Caco-2 (cell line): ENCODE results near the gene GARIN6. TPM values are rescaled to one million over a fixed set of nuclear protein-coding genes. Genes with fewer than 3 reads are reported as not detected.

Experiments used
- Bru-seq: library from RNA; stranded (reverse); fragments of 400-500 nt; gene quantifications from one replicate; lab custom pipeline; 2021; lab: Mats Ljungman, UMichigan
- BruChase-seq, 2 experiments: library from RNA; stranded (reverse); fragments of 400-500 nt; gene quantifications; one replicate each; lab custom pipeline; 2021; lab: Mats Ljungman, UMichigan
- BruUV-seq: library from RNA; stranded (reverse); fragments of 400-500 nt; replicated peaks from 2 replicates; lab custom pipeline; 2021; lab: Mats Ljungman, UMichigan
- CTCF ChIA-PET: fragments of 300-600 bp; sonication (Branson Sonifier 250); formaldehyde crosslinking; loops from one replicate; lab custom pipeline; 2022; ENCODE audit warnings: antibody characterized with exemption; lab: Charles Lee
- POLR2A ChIA-PET: fragments of 300-600 bp; sonication (Branson Sonifier 250); formaldehyde crosslinking; loops from one replicate; lab custom pipeline; 2022; ENCODE audit warnings: antibody characterized with exemption; lab: Charles Lee
- DNase-seq, 2 experiments: peaks; one replicate each; pipeline versions ENCODE4 v3.0.0 to v3.0.0-alpha.2; 2020 to 2022
- H3K27me3 ChIP-seq: replicated peaks from 2 replicates; pipeline ENCODE4 v1.6.0; 2011; ENCODE audit warnings: low read length; ENCODE audit not compliant: control insufficient read depth, insufficient read depth
- H3K36me3 ChIP-seq: 2 replicates; pipeline ENCODE4 v1.5.1; 2011; ENCODE audit warnings: low read length; ENCODE audit not compliant: control insufficient read depth, insufficient read depth
- H3K4me1 ChIP-seq: fragments of 250-450 bp; sonication (Bioruptor Pico); 2 replicates; pipeline ENCODE4 v1.5.1; 2020; ENCODE audit warnings: mild to moderate bottlenecking
- H3K4me3 ChIP-seq: 2 replicates; pipeline ENCODE4 v1.5.1; 2011; ENCODE audit warnings: low read depth, mild to moderate bottlenecking, control low read depth, low read length
- H3K9me3 ChIP-seq: fragments of 250-450 bp; sonication (Bioruptor Pico); 2 replicates; pipeline ENCODE4 v1.5.1; 2020; ENCODE audit warnings: mild to moderate bottlenecking, moderate library complexity
- H3K27ac Mint-ChIP-seq: one replicate; pipeline ENCODE4 v1.8.0; 2022; ENCODE audit warnings: mixed read lengths; ENCODE audit not compliant: unreplicated experiment
- H3K27me3 Mint-ChIP-seq: one replicate; pipeline ENCODE4 v1.8.0; 2022; ENCODE audit warnings: mixed read lengths; ENCODE audit not compliant: insufficient read depth, unreplicated experiment
- H3K36me3 Mint-ChIP-seq: one replicate; pipeline ENCODE4 v1.8.0; 2022; ENCODE audit warnings: mild to moderate bottlenecking, mixed read lengths; ENCODE audit not compliant: insufficient read depth, unreplicated experiment
- H3K4me1 Mint-ChIP-seq: one replicate; pipeline ENCODE4 v1.8.0; 2022; ENCODE audit warnings: low read depth, mixed read lengths; ENCODE audit not compliant: unreplicated experiment
- H3K4me3 Mint-ChIP-seq: one replicate; pipeline ENCODE4 v1.8.0; 2022; ENCODE audit warnings: mild to moderate bottlenecking, moderate library complexity, mixed read lengths; ENCODE audit not compliant: unreplicated experiment
- H3K9me3 Mint-ChIP-seq: one replicate; pipeline ENCODE4 v1.8.0; 2022; ENCODE audit warnings: mixed read lengths; ENCODE audit not compliant: unreplicated experiment
- CTCF ChIP-seq, 2 experiments: fragments of 200-600 bp in 1 of 2; IDR thresholded peaks; 1 replicate in 1 of 2; 2 replicates in 1 of 2; pipeline versions ENCODE4 v1.5.1 to v1.8.0; 2011 to 2022; ENCODE audit warnings: antibody characterized with exemption in 1 of 2, control low read depth in 1 of 2, inconsistent platforms in 1 of 2, low read depth in 1 of 2, low read length in 1 of 2, mild to moderate bottlenecking in 1 of 2, moderate library complexity in 1 of 2; ENCODE audit not compliant: insufficient read depth in 1 of 2, severe bottlenecking in 1 of 2, unreplicated experiment in 1 of 2
- intact Hi-C: fragments of 100-400 bp; cut with micrococcal nuclease; formaldehyde crosslinking; loops from one replicate; pipeline ENCODE4 v1.10.0; 2022; ENCODE audit not compliant: unreplicated experiment
- long read RNA-seq: library from polyadenylated mRNA; stranded (forward); transcript quantifications from one replicate; pipeline ENCODE4 v2.0.0, GENCODE V29; 2022
- total RNA-seq: library from RNA; stranded (reverse); gene quantifications from 2 replicates; pipeline ENCODE4 v1.2.3, GENCODE V29; 2022

The GARIN6 gene
- total RNA-seq (not detected in 2 replicates), Bru-seq, nascent RNA (not detected), BruChase-seq, experiment 1, labeled RNA remaining after a 2-hour chase (not detected), BruChase-seq, experiment 2, labeled RNA remaining after a 6-hour chase (not detected)
- long read RNA-seq: 0 reads

GRCh38 chr12:99647453-99647852 lies at the start of gene GARIN6:
GARIN6 (plus strand) TSS chr12:99647753; CDS start chr12:99648175, 422 bp downstream.
- Histone ChIP-seq H3K4me3 (no peak within 1 kb of the TSS), H3K36me3 (no peaks in the 10 kb centered on the region), H3K27me3 (no peaks in the 10 kb centered on the region), H3K4me1 (no peaks in the 10 kb centered on the region), H3K9me3 (no peaks in the 10 kb centered on the region)
- ChIA-PET CTCF (no interaction called here), POLR2A (no interaction called here)
- peaks cover 6% of the 10 kb centered on the region for H3K27me3 Mint-ChIP-seq
- no peaks in the 10 kb centered on the region for H3K9me3 Mint-ChIP-seq
- no peaks in the 10 kb centered on the region for H3K4me1 Mint-ChIP-seq
- no peaks in the 10 kb centered on the region for H3K36me3 Mint-ChIP-seq
- no peak within 1 kb of the TSS for H3K4me3 Mint-ChIP-seq
- no peak for DNase-seq
- intact Hi-C loops: no loop called here
- BruUV-seq: no TSS peak
- no peak for TF ChIP-seq CTCF (IDR thresholded peaks at IDR 0.05; ENCODE audit: insufficient read depth in 1 of 2, low read depth in 1 of 2, low read length in 1 of 2, severe bottlenecking in 1 of 2, unreplicated experiment in 1 of 2)
- no peak within 1 kb of the TSS for H3K27ac Mint-ChIP-seq

- no peaks in the 10 kb centered on the region for H3K36me3 ChIP-seq
- ChIA-PET POLR2A (no interaction called here), CTCF (no interaction called here)
- DNase-seq: no peak
- Mint-ChIP-seq H3K9me3 (no peaks in the 10 kb centered on the region), H3K4me1 (no peaks in the 10 kb centered on the region), H3K27ac (no peak overlapping the region), H3K27me3 (peaks cover 8% of the 10 kb centered on the region), H3K4me3 (no peak overlapping the region), H3K36me3 (no peaks in the 10 kb centered on the region)
- H3K9me3 ChIP-seq: no peaks in the 10 kb centered on the region
- H3K27me3 ChIP-seq: no peaks in the 10 kb centered on the region
- intact Hi-C loops: no loop called here
- no peaks in the 10 kb centered on the region for H3K4me1 ChIP-seq
- TF ChIP-seq CTCF (IDR thresholded peaks at IDR 0.05; ENCODE audit: insufficient read depth in 1 of 2, low read depth in 1 of 2, low read length in 1 of 2, severe bottlenecking in 1 of 2, unreplicated experiment in 1 of 2): no peak
- H3K4me3 ChIP-seq: no peak overlapping the region
- no TSS peak for BruUV-seq
These were observed 48.8 kb upstream of the GARIN6 start for GRCh38 chr12:99598785-99599184.

GRCh38 chr12:99600388-99600787 lies 47.2 kb upstream of the GARIN6 start:
- CTCF ChIA-PET: interaction anchor here (0.6 kb wide), 1 partner anchor 65 kb away, joined by 3 read pairs; no protein-coding TSS in a partner anchor
- no TSS peak for BruUV-seq
- H3K27me3 Mint-ChIP-seq: peaks cover 8% of the 10 kb centered on the region
- Histone ChIP-seq H3K36me3 (no peaks in the 10 kb centered on the region), H3K4me3 (no peak overlapping the region), H3K4me1 (no peaks in the 10 kb centered on the region), H3K27me3 (no peaks in the 10 kb centered on the region), H3K9me3 (no peaks in the 10 kb centered on the region)
- POLR2A ChIA-PET: no interaction called here
- H3K4me1 Mint-ChIP-seq: no peaks in the 10 kb centered on the region
- no peak overlapping the region for H3K4me3 Mint-ChIP-seq
- H3K36me3 Mint-ChIP-seq: no peaks in the 10 kb centered on the region
- intact Hi-C loops: no loop called here
- no peak for TF ChIP-seq CTCF (IDR thresholded peaks at IDR 0.05; ENCODE audit: insufficient read depth in 1 of 2, low read depth in 1 of 2, low read length in 1 of 2, severe bottlenecking in 1 of 2, unreplicated experiment in 1 of 2)
- DNase-seq: no peak
- no peak overlapping the region for H3K27ac Mint-ChIP-seq
- H3K9me3 Mint-ChIP-seq: no peaks in the 10 kb centered on the region
